ENCODE measurements around the gene COQ2. TPM values are rescaled to one million over a fixed set of nuclear protein-coding genes. Genes with fewer than 3 reads are reported as not detected.

Gene COQ2
- total and polyA plus RNA-seq, 11 donors, result 10.4 to 26.3 (median 22.0) TPM

DNA sequence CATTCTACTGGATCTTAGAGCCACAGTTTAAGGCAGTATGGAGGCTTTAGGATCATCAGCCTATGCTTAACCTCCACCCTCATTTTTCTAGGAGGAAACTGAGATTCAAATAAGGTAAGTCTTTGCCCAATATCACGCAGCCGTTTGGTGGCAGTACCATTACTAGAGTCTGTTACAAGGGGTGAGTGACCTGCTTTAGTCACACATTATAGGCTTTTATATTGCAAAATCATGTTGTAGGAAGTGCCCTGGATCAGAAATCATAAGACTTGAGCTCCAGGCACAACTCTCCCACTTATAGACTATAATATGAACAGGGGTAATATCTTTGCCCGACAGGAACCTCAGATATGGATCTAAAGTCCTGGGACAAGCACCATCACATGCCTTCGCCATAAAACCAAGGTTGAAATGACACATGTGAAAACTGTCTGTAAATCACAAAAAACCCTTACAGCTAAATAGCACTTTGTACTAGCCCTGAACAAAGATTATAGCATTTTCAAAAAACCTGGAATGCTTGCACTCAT is 30.8 kb upstream of the COQ2 start:
- Histone ChIP-seq H3K9me3 (no peaks in the 10 kb centered on the region), H3K36me3 (no peaks in the 10 kb centered on the region), H3K4me1 (peaks cover 0 to 8% (median 0%) of the 10 kb centered on the region in 12 donors), H3K4me3 (no peak overlapping the region), H3K27ac (no peak overlapping the region), H3K27me3 (no peaks in the 10 kb centered on the region)
- DNase-seq (no peak), ATAC-seq (no peak)
- TF ChIP-seq POLR2A (IDR thresholded peaks at IDR 0.05), result no peak
- TF ChIP-seq, protein P1, sequence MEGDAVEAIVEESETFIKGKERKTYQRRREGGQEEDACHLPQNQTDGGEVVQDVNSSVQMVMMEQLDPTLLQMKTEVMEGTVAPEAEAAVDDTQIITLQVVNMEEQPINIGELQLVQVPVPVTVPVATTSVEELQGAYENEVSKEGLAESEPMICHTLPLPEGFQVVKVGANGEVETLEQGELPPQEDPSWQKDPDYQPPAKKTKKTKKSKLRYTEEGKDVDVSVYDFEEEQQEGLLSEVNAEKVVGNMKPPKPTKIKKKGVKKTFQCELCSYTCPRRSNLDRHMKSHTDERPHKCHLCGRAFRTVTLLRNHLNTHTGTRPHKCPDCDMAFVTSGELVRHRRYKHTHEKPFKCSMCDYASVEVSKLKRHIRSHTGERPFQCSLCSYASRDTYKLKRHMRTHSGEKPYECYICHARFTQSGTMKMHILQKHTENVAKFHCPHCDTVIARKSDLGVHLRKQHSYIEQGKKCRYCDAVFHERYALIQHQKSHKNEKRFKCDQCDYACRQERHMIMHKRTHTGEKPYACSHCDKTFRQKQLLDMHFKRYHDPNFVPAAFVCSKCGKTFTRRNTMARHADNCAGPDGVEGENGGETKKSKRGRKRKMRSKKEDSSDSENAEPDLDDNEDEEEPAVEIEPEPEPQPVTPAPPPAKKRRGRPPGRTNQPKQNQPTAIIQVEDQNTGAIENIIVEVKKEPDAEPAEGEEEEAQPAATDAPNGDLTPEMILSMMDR (IDR thresholded peaks at IDR 0.05), result no peak
- intact Hi-C loops (cut with DNase I), result no loop called here
- 89 to 91% (median 91%) methylated on average over 4 of the region's 4 CpGs for WGBS, 4 donors

DNA sequence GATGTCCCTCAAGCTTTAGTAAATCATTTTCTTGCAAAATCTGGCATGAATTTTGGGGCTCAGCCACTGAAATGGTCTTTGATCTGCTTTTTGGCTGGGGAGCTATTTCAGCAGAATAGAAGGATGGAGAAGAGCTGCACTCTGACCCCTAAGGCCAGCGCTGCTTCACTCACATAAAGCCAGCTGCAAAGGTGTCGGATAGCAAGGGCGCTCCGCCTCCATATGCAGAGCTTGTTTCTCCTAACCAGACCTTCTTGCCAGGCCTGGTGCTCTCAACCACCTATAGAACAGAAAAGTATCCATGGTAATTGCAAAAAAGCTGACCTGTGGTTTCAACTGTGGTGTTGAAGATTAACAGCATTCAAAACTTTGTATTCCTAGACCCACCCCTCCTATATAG is 24.1 kb upstream of the COQ2 start:
- 64 to 73% (median 66%) methylated on average over 4 of the region's 4 CpGs for WGBS, 4 donors
- Histone ChIP-seq H3K4me3 (no peak overlapping the region), H3K4me1 (no peaks in the 10 kb centered on the region), H3K27ac (no peak overlapping the region), H3K27me3 (no peaks in the 10 kb centered on the region), H3K36me3 (peaks cover 0 to 5% (median 0%) of the 10 kb centered on the region in 9 donors), H3K9me3 (no peaks in the 10 kb centered on the region)
- TF ChIP-seq POLR2A (IDR thresholded peaks at IDR 0.05), result no peak
- TF ChIP-seq, protein P1 (IDR thresholded peaks at IDR 0.05), result no peak
- ATAC-seq, result no peak
- intact Hi-C loops (cut with DNase I), result no loop called here
- DNase-seq, result no peak

DNA sequence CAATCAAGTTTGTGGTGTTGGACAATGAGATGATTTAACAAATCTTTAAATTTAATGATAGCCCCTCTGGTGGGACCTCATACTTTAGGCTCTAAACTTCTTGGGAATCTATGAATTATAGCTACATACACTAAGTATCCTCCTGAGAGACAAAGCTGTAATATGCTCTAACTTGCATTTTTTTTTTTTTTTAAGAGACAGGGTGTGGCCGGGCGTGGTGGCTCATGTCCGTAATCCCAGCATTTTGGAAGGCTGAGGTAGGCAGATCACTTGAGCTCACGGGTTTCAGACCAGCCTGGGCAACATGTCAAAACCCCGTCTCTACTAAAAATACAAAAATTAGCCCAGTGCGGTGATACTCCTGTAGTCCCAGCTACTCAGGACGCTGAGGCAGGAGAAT is 23.3 kb upstream of the COQ2 start:
- peaks cover 0 to 3% (median 0%) of the 10 kb centered on the region in 9 donors for H3K27me3 ChIP-seq
- TF ChIP-seq, protein P1 (IDR thresholded peaks at IDR 0.05), result no peak
- TF ChIP-seq POLR2A (IDR thresholded peaks at IDR 0.05), result no peak
- no peaks in the 10 kb centered on the region for H3K9me3 ChIP-seq
- WGBS, 4 donors, result 77 to 82% (median 80%) methylated on average over 7 of the region's 7 CpGs
- intact Hi-C loops (cut with DNase I), result no loop called here
- no peak for DNase-seq
- H3K4me1 ChIP-seq, result no peaks in the 10 kb centered on the region
- no peak overlapping the region for H3K4me3 ChIP-seq
- peaks cover 0 to 5% (median 0%) of the 10 kb centered on the region in 9 donors for H3K36me3 ChIP-seq
- no peak for ATAC-seq
- no peak overlapping the region for H3K27ac ChIP-seq

DNA sequence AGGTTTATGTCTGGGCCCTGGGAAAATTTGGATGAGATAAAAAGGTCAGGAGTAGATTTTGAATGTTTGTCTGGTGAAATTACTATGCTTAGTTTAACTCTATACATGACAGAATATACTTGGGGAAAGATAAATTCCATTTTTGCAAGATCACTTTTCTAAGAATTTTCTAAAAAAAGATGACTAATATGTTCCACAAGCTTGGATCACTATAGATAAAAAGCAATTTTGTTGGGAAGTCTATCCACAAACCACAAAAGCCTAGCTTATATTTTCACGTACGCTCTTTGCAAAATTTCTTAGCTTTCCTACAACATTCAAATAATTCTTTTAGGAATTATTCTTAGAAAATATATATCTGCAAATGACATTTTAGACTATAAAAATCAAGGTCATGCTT is 20.6 kb upstream of the COQ2 start:
- 92 to 94% (median 93%) methylated on average over 2 of the region's 2 CpGs for WGBS, 4 donors
- ATAC-seq (no peak), DNase-seq (no peak)
- Histone ChIP-seq H3K9me3 (no peaks in the 10 kb centered on the region), H3K4me3 (no peak overlapping the region), H3K4me1 (no peaks in the 10 kb centered on the region), H3K36me3 (peaks cover 0 to 14% (median 0%) of the 10 kb centered on the region in 9 donors), H3K27ac (no peak overlapping the region), H3K27me3 (peaks cover 0 to 3% (median 0%) of the 10 kb centered on the region in 9 donors)
- TF ChIP-seq, protein P1 (IDR thresholded peaks at IDR 0.05), result no peak
- no peak for TF ChIP-seq POLR2A (IDR thresholded peaks at IDR 0.05)
- intact Hi-C loops (cut with DNase I), result no loop called here

Measured in heart left ventricle (tissue), 16 donors.